Breast epithelium (tissue), 3 donors: Measurements from ENCODE around the gene VEPH1.

ENCODE experiments used
- POLR2A ChIP-seq: fragments of 450-650 bp; IDR thresholded peaks from one replicate; pipeline ENCODE4 v1.6.1; 2016; ENCODE audit warnings: antibody characterized with exemption, mild to moderate bottlenecking, moderate library complexity
- TF ChIP-seq, protein P1 (sequence below), 3 donors: fragments of 450-650 bp; IDR thresholded peaks; one replicate each; pipeline ENCODE4 v1.5.1; 2016 to 2017; ENCODE audit warnings: antibody characterized with exemption in 3 of 3, mild to moderate bottlenecking in 3 of 3, moderate library complexity in 3 of 3

DNA sequence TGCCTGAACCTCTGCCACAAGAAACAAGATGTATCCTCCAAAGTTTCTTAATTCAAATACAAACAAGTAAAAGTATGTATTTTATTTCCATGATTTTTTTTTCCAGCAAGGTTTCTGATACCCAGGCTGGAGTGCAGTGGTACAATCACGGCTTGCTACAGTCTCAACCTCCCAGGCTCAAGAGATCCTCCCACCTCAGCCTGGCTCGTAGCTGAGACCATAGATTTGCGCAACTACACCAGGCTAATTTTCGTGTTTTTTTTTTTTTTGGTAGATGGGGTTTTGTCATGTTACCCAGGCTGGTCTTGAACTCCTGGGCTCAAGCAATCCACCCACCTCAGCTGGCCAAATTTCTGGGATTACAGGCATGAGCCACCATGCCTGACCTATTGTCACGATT, 12.2 kb upstream of the VEPH1 start:
- TF ChIP-seq, protein P1, sequence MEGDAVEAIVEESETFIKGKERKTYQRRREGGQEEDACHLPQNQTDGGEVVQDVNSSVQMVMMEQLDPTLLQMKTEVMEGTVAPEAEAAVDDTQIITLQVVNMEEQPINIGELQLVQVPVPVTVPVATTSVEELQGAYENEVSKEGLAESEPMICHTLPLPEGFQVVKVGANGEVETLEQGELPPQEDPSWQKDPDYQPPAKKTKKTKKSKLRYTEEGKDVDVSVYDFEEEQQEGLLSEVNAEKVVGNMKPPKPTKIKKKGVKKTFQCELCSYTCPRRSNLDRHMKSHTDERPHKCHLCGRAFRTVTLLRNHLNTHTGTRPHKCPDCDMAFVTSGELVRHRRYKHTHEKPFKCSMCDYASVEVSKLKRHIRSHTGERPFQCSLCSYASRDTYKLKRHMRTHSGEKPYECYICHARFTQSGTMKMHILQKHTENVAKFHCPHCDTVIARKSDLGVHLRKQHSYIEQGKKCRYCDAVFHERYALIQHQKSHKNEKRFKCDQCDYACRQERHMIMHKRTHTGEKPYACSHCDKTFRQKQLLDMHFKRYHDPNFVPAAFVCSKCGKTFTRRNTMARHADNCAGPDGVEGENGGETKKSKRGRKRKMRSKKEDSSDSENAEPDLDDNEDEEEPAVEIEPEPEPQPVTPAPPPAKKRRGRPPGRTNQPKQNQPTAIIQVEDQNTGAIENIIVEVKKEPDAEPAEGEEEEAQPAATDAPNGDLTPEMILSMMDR (IDR thresholded peaks at IDR 0.05), result no peak
- TF ChIP-seq POLR2A, result no peak
